PC-9 (cell line): ENCODE data around the gene PSD4.

Experiments
- EZH2 ChIP-seq: fragments of 200-600 bp; sonication (generic); IDR thresholded peaks from 2 replicates; pipeline ENCODE4 v1.8.0; 2017; ENCODE audit warnings: antibody characterized with exemption, low read depth
- TF ChIP-seq, protein P1 (sequence below): fragments of 200-600 bp; sonication (generic); conservative IDR thresholded peaks from 2 replicates; pipeline ENCODE4 v1.6.1; 2017; ENCODE audit warnings: mixed run types, antibody characterized with exemption, mild to moderate bottlenecking, moderate library complexity

DNA sequence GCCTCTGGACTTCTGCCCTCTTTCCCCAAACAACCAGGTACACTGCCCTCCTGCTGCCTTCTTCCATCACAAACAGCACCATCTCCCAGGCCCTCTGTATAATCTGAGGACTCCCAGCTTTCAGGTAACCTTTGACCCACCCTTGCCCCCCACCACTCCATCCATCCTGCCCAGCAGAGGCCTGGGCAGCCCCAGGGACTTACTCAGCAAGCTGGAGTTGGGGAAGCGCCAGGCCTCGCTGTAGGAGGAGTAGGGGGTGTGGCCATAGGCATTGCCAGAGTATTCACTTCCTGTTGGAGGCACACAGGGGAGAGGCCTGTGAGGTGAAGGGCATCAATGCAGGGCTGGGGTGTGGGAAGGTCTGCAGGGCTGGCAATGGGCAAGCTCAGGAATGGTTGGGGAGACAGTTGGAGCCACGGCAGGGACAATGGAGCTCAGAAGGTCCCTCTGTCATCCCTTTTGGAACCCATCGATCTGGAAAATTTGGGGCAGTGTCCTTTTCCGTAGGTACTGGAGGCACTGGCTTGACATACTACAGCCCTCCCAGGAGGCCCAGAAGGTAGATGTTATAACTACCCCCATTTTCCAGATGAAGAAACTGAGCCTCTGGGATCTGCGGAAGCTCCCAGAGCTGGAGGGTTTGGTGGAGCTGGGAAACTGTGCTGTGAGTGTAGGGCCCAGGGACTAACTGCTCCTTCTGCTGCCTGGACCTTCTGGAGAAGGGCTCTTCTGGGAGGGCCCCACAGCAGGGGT, 46.3 kb downstream of the PSD4 start:
- TF ChIP-seq, protein P1, sequence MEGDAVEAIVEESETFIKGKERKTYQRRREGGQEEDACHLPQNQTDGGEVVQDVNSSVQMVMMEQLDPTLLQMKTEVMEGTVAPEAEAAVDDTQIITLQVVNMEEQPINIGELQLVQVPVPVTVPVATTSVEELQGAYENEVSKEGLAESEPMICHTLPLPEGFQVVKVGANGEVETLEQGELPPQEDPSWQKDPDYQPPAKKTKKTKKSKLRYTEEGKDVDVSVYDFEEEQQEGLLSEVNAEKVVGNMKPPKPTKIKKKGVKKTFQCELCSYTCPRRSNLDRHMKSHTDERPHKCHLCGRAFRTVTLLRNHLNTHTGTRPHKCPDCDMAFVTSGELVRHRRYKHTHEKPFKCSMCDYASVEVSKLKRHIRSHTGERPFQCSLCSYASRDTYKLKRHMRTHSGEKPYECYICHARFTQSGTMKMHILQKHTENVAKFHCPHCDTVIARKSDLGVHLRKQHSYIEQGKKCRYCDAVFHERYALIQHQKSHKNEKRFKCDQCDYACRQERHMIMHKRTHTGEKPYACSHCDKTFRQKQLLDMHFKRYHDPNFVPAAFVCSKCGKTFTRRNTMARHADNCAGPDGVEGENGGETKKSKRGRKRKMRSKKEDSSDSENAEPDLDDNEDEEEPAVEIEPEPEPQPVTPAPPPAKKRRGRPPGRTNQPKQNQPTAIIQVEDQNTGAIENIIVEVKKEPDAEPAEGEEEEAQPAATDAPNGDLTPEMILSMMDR = no peak
- TF ChIP-seq EZH2 = no peak
